Testis (tissue), 2 donors: ENCODE measurements around the gene GRM7.

Experiments used
- CTCF ChIP-seq, 3 experiments: fragments of 450-650 bp in 2 of 3; fragments of 200-600 bp in 1 of 3; sonication (generic) in 1 of 3; IDR thresholded peaks; one replicate each; pipeline ENCODE4 v1.5.1; 2016 to 2019; ENCODE audit warnings: antibody characterized with exemption in 3 of 3, mild to moderate bottlenecking in 2 of 3, moderate library complexity in 1 of 3
- POLR2A ChIP-seq: fragments of 450-650 bp; IDR thresholded peaks from one replicate; pipeline ENCODE4 v1.6.1; 2017; ENCODE audit warnings: antibody characterized with exemption, mild to moderate bottlenecking, moderate library complexity

GRCh38 chr3:7263347-7264195, 402.7 kb downstream of the GRM7 start:
- no peak for TF ChIP-seq CTCF (IDR thresholded peaks at IDR 0.05)
- TF ChIP-seq POLR2A = no peak
